ENCODE data around the gene PHACTR4.
"Not testable (repeated sequence)": the region's sequence is repeated elsewhere in the genome, so short reads cannot be mapped to it uniquely, and the experiment has no call there.

PHACTR4 gene

DNA sequence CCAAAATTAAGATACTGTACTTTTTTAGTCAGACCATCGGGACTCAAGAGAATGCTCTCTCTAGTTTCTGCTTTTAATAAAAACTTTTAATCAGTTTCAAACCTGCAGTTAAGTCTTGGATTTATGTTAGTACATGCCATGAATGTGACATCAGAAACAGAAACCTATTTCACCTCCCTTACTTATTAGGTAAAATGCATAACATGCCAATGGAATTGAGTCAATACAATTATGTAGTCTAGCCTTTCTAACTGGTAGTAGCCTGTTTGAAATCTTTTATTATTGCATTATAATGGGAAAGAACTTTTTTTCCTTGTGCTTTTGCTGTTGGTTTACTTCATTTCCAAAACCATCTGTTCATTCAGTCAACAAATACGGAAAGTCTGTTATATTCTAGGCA is 4.8 kb downstream of the PHACTR4 start:
- Histone ChIP-seq H3K36me3 (ENCODE audit: control insufficient read depth, low read depth, low read length) (no peaks in the 10 kb centered on the region), H3K4me3 (ENCODE audit: low read length) (no peak overlapping the region), H3K9ac (ENCODE audit: low read length) (no peak overlapping the region), H3K9me3 (ENCODE audit: control insufficient read depth, low read depth, low read length) (no peaks in the 10 kb centered on the region), H3K27ac (ENCODE audit: low read length) (no peak overlapping the region), H3K27me3 (ENCODE audit: control insufficient read depth, insufficient read depth, low read length) (no peaks in the 10 kb centered on the region), H3K4me1 (ENCODE audit: control insufficient read depth, low read depth, low read length) (peaks cover under 1% of the 10 kb centered on the region)

DNA sequence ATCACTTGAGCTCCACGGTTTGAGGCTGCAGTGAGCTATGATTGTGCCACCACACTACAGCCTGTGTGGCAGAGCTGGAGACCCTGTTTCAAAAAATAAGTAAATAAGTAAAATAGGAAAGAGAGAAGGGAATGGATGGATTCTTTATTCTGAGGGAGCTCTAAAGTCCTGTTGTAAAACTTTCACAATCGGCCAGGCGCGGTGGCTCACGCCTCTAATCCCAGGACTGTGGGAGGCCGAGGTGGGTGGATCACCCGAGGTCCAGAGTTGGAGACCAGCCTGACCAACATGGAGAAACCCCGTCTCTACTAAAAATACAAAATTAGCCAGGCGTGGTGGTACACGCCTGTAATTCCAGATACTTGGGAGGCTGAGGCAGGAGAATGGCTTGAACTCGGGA is 6.1 kb downstream of the PHACTR4 start:
- not testable (repeated sequence) for H3K9ac ChIP-seq (ENCODE audit: low read length); H3K36me3 ChIP-seq (ENCODE audit: control insufficient read depth, low read depth, low read length); H3K27me3 ChIP-seq (ENCODE audit: control insufficient read depth, insufficient read depth, low read length); H3K4me3 ChIP-seq (ENCODE audit: low read length); H3K27ac ChIP-seq (ENCODE audit: low read length); H3K4me1 ChIP-seq (ENCODE audit: control insufficient read depth, low read depth, low read length); H3K9me3 ChIP-seq (ENCODE audit: control insufficient read depth, low read depth, low read length)

DNA sequence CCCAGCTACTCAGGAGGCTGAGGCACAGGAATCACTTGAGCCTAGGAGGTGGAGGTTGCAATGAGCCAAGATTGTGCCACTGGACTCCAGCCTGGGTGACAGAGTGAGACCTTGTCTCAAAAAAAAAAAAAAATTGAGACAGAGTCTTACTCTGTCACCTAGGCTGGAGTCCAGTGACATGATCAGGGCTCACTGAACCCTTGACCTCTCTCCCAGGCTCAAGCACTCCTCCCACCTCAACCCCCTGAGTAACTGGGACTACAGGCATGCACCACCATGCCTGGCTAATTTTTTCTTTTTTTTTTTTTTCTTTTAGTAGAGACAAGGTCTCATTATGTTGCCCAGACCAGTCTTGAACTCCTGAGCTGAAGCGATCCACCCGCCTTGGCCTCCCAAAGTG is 6.7 kb downstream of the PHACTR4 start:
- H3K9ac ChIP-seq (ENCODE audit: low read length); H3K36me3 ChIP-seq (ENCODE audit: control insufficient read depth, low read depth, low read length); H3K9me3 ChIP-seq (ENCODE audit: control insufficient read depth, low read depth, low read length); H3K27me3 ChIP-seq (ENCODE audit: control insufficient read depth, insufficient read depth, low read length); H3K4me1 ChIP-seq (ENCODE audit: control insufficient read depth, low read depth, low read length); H3K4me3 ChIP-seq (ENCODE audit: low read length); H3K27ac ChIP-seq (ENCODE audit: low read length): not testable (repeated sequence)

DNA sequence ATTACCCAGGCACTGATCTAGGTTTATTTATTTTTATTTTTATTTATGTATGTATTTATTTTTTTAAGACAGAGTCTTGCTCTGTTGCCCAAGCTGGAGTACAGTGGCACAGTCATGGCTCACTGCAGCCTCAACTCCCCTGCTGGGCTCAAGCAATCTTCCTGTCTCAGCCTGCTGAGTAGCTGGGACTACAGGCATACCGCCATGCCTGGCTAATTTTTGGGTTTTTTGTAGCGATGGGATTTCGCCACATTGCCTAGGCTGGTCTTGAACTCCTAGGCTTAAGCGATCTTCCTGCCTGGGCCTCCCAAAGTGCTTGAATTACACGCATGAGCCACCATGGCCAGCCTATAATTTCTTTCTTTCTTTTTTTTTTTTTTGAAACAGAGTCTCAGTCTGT is 9.4 kb downstream of the PHACTR4 start:
- Histone ChIP-seq H3K27ac (ENCODE audit: low read length) (no peak overlapping the region), H3K9me3 (ENCODE audit: control insufficient read depth, low read depth, low read length) (no peaks in the 10 kb centered on the region), H3K4me1 (ENCODE audit: control insufficient read depth, low read depth, low read length) (no peaks in the 10 kb centered on the region), H3K9ac (ENCODE audit: low read length) (no peak overlapping the region), H3K36me3 (ENCODE audit: control insufficient read depth, low read depth, low read length) (no peaks in the 10 kb centered on the region), H3K27me3 (ENCODE audit: control insufficient read depth, insufficient read depth, low read length) (no peaks in the 10 kb centered on the region), H3K4me3 (ENCODE audit: low read length) (no peak overlapping the region)

DNA sequence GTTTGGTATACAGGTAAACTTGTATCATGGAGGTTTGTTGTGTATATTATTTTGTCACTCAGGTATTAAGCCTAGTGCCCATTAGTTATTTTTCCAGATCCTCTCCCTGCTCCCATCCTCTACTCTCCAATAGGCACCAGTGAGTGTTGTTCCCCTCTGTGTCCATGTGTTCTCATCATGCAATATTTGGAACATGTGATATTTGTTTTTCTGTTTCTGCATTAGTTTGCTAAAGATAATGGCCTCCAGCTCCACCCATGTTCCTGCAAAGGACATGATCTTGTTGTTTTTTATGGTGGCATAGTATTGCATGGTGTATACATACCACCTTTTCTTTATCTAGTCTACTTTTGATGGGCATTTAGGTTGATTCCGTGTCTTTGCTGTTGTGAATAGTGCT is 10.9 kb downstream of the PHACTR4 start:
- H3K36me3 ChIP-seq (ENCODE audit: control insufficient read depth, low read depth, low read length): no peaks in the 10 kb centered on the region
- no peaks in the 10 kb centered on the region for H3K27me3 ChIP-seq (ENCODE audit: control insufficient read depth, insufficient read depth, low read length)
- H3K4me3 ChIP-seq (ENCODE audit: low read length): no peak overlapping the region
- H3K27ac ChIP-seq (ENCODE audit: low read length): no peak overlapping the region
- no peaks in the 10 kb centered on the region for H3K9me3 ChIP-seq (ENCODE audit: control insufficient read depth, low read depth, low read length)
- no peaks in the 10 kb centered on the region for H3K4me1 ChIP-seq (ENCODE audit: control insufficient read depth, low read depth, low read length)
- H3K9ac ChIP-seq (ENCODE audit: low read length): no peak overlapping the region

DNA sequence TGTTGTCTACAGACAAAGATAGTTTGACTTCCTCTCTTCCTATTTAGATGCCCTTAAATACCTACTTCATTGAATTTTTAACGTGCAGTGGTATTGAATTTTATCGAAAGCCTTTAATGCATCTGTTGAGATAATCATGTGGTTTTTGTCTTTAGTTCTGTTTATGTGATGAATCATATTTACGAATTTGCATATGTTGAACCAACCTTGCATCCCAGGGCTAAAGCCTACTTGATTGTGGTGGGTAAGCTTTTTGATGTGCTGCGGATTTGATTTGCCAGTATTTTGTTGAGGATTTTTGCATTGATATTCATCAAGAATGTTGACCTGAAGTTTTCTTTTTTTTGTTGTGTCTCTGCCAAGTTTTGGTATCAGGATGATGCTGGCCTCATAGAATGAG is 14.2 kb downstream of the PHACTR4 start:
- not testable (repeated sequence) for H3K9me3 ChIP-seq (ENCODE audit: control insufficient read depth, low read depth, low read length); H3K4me3 ChIP-seq (ENCODE audit: low read length); H3K36me3 ChIP-seq (ENCODE audit: control insufficient read depth, low read depth, low read length); H3K9ac ChIP-seq (ENCODE audit: low read length); H3K4me1 ChIP-seq (ENCODE audit: control insufficient read depth, low read depth, low read length); H3K27ac ChIP-seq (ENCODE audit: low read length); H3K27me3 ChIP-seq (ENCODE audit: control insufficient read depth, insufficient read depth, low read length)

DNA sequence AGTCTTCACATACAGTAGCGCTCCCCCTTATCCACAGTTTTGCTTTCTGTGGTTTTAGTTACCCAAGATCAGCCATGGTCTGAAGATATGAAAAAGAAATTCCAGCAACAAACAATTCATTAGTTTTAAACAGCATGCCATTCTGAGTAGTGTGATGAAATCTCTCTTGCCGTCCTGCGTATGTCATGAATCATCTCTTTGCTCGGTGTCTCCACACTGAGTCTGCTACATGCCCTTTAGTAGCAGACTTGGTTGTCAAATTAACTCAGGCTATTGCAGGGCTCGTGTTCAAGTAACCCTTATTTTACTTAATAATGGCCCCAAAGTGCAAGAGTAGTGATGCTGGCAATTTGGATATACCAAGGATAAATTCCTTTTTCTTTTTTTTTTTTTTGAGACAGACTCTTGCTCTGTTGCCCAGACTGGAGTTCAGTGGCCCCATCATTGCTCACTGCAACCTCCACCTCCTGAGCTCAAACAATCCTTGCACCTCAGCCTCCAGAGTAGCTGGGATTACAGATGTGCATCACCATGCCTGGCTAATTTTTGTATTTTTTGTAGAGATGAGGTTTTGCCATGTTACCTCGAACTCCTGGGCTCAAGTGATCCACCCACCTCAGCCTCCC is 22.6 kb downstream of the PHACTR4 start:
- Histone ChIP-seq H3K9me3 (ENCODE audit: control insufficient read depth, low read depth, low read length) (no peaks in the 10 kb centered on the region), H3K4me1 (ENCODE audit: control insufficient read depth, low read depth, low read length) (no peaks in the 10 kb centered on the region), H3K9ac (ENCODE audit: low read length) (no peak overlapping the region), H3K27me3 (ENCODE audit: control insufficient read depth, insufficient read depth, low read length) (no peaks in the 10 kb centered on the region), H3K27ac (ENCODE audit: low read length) (no peak overlapping the region), H3K36me3 (ENCODE audit: control insufficient read depth, low read depth, low read length) (no peaks in the 10 kb centered on the region), H3K4me3 (ENCODE audit: low read length) (no peak overlapping the region)

DNA sequence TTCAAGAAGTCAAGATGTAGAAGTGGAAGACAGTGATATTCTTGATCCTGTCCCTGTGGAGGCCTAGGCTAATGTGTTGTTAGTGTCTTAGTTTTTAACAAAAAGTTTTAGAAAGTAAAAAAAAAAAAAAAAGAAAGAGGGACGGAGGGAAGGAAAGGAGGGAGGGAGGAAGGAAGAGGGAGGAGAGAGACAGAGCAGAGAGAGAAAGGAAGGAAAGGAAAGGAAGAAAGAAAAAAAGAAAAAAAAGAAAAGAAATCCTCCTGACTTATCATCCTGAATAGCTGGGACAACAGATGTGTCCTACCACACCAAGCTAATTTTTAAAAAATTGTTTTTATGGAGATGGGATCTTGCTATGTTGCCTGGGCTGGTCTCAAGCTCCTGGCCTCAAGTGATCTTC is 24.6 kb downstream of the PHACTR4 start:
- H3K27me3 ChIP-seq (ENCODE audit: control insufficient read depth, insufficient read depth, low read length): no peaks in the 10 kb centered on the region
- no peak overlapping the region for H3K27ac ChIP-seq (ENCODE audit: low read length)
- H3K36me3 ChIP-seq (ENCODE audit: control insufficient read depth, low read depth, low read length): no peaks in the 10 kb centered on the region
- H3K4me3 ChIP-seq (ENCODE audit: low read length): no peak overlapping the region
- no peaks in the 10 kb centered on the region for H3K4me1 ChIP-seq (ENCODE audit: control insufficient read depth, low read depth, low read length)
- H3K9ac ChIP-seq (ENCODE audit: low read length): no peak overlapping the region
- no peaks in the 10 kb centered on the region for H3K9me3 ChIP-seq (ENCODE audit: control insufficient read depth, low read depth, low read length)

DNA sequence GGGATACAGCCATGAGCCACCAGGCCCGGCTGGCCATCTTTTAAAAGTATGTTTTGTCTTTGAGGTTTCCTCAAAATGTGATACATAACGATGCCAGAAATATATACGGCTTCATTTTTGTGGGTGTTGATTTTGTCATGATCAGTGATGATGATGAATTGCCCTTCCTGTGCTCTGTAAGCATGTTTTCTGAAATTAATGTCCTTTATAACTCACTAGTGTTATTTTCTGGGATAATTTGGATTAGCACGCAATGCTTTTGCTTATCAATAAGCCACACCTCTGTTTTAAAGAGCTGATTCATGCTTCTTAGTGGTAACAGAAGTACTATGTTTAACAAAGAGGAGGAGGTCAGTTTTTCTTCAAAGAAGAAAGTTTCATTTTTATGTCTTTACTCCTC is 25.6 kb downstream of the PHACTR4 start:
- no peak overlapping the region for H3K9ac ChIP-seq (ENCODE audit: low read length)
- no peaks in the 10 kb centered on the region for H3K36me3 ChIP-seq (ENCODE audit: control insufficient read depth, low read depth, low read length)
- no peak overlapping the region for H3K4me3 ChIP-seq (ENCODE audit: low read length)
- H3K27me3 ChIP-seq (ENCODE audit: control insufficient read depth, insufficient read depth, low read length): no peaks in the 10 kb centered on the region
- H3K9me3 ChIP-seq (ENCODE audit: control insufficient read depth, low read depth, low read length): no peaks in the 10 kb centered on the region
- H3K27ac ChIP-seq (ENCODE audit: low read length): no peak overlapping the region
- no peaks in the 10 kb centered on the region for H3K4me1 ChIP-seq (ENCODE audit: control insufficient read depth, low read depth, low read length)

DNA sequence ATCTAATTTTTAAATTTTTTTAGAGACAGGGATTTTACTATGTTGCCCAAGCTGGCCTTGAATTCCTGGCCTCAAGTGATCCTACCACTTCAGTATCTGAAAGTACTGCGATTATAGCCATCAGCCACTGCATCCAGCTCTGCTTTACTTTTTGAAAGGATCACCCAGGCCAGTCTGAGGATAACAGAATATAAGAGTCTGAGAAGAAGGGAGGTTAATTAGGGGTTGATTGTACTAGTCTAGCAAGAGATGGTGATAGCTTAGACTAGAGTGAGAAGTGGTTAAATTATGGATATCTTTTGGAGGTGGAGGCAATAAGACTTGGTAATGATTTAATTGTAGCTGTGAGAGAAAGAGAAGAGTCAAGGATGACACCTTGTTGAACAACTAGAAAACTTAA is 32.2 kb downstream of the PHACTR4 start:
- no peak overlapping the region for H3K9ac ChIP-seq (ENCODE audit: low read length)
- no peak overlapping the region for H3K4me3 ChIP-seq (ENCODE audit: low read length)

DNA sequence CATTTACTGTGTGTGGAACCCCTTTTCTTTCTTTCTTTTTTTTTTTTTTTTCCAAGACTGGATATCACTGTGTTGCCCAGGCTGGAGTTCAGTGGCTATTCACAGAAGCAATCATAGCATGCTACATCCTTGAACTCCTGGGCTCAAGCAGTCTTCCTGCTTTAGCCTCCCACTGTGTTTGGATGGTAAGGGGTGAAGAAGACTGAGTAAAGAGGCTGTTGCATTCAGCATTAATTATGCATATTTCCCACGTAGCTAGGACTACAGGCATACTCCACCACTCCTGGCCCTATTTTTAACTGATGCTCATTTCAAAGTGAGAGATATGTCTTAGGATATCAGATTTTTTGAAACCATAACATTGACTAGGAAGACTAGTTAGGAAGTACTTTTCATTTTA is 39.5 kb downstream of the PHACTR4 start:
- Histone ChIP-seq H3K36me3 (ENCODE audit: control insufficient read depth, low read depth, low read length) (peaks cover 6% of the 10 kb centered on the region), H3K9ac (ENCODE audit: low read length) (no peak overlapping the region), H3K9me3 (ENCODE audit: control insufficient read depth, low read depth, low read length) (no peaks in the 10 kb centered on the region), H3K27me3 (ENCODE audit: control insufficient read depth, insufficient read depth, low read length) (no peaks in the 10 kb centered on the region), H3K27ac (ENCODE audit: low read length) (no peak overlapping the region), H3K4me1 (ENCODE audit: control insufficient read depth, low read depth, low read length) (peaks cover 9% of the 10 kb centered on the region), H3K4me3 (ENCODE audit: low read length) (no peak overlapping the region)

More for the DNA sequence above, 32.2 kb downstream of the PHACTR4 start:
- H3K27me3 ChIP-seq (ENCODE audit: control insufficient read depth, insufficient read depth, low read length): no peaks in the 10 kb centered on the region
- no peak overlapping the region for H3K27ac ChIP-seq (ENCODE audit: low read length)
- no peaks in the 10 kb centered on the region for H3K36me3 ChIP-seq (ENCODE audit: control insufficient read depth, low read depth, low read length)
- H3K9me3 ChIP-seq (ENCODE audit: control insufficient read depth, low read depth, low read length): no peaks in the 10 kb centered on the region
- H3K4me1 ChIP-seq (ENCODE audit: control insufficient read depth, low read depth, low read length): no peaks in the 10 kb centered on the region

DNA sequence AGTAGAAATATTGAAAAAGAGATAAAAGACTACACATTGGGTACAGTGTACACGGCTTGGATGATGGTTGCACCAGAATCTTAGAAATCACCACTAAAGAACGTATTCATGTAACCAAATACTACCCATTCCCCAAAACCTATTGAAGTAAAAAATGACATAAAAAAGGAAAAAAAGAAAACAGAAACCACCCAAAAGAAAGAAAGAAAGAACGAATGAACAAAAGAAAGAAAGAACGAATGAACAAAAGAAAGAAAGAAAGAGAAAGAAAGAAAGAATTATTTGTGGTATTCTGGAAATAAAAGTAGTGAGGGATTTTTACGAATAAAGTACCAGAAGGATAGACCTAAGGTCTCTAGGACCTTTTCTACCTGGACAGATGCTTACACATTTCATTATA is 42.1 kb downstream of the PHACTR4 start:
- Histone ChIP-seq H3K4me3 (ENCODE audit: low read length) (no peak overlapping the region), H3K9ac (ENCODE audit: low read length) (no peak overlapping the region), H3K27me3 (ENCODE audit: control insufficient read depth, insufficient read depth, low read length) (no peaks in the 10 kb centered on the region), H3K4me1 (ENCODE audit: control insufficient read depth, low read depth, low read length) (peaks cover 19% of the 10 kb centered on the region), H3K36me3 (ENCODE audit: control insufficient read depth, low read depth, low read length) (peaks cover 6% of the 10 kb centered on the region), H3K27ac (ENCODE audit: low read length) (no peak overlapping the region), H3K9me3 (ENCODE audit: control insufficient read depth, low read depth, low read length) (no peaks in the 10 kb centered on the region)
